A549 (cell line): ENCODE data around the gene KIAA0825. TPM values are rescaled to one million over a fixed set of nuclear protein-coding genes. Genes with fewer than 3 reads are reported as not detected.

ENCODE experiments used
- ATAC-seq, 2 experiments: fragments of 200-7000 bp in 1 of 2; fragments of >200 bp in 1 of 2; cut with Nextera tagmentation in 1 of 2; cut with Tn5 transposase in 1 of 2; 3 replicates each; pipeline versions ENCODE4 v1.8.0 to v1.9.1; 2018 to 2020; ENCODE audit warnings: mild to moderate bottlenecking in 1 of 2, moderate library complexity in 1 of 2
- CTCF ChIA-PET: fragments of 300-600 bp; sonication (Branson Sonifier 250); formaldehyde crosslinking; extraction: SDS; loops from one replicate; lab custom pipeline; 2021; ENCODE audit warnings: antibody characterized with exemption, inconsistent platforms; lab: Yijun Ruan, JAX
- POLR2A ChIA-PET: fragments of 350-600 bp; formaldehyde crosslinking; extraction: SDS; loops from one replicate; lab custom pipeline; 2021; ENCODE audit warnings: antibody characterized with exemption, inconsistent platforms; lab: Yijun Ruan, JAX
- DNase-seq, 2 experiments: peaks; one replicate each; pipeline versions ENCODE4 v3.0.0 to v3.0.0-alpha.2; 2011 to 2016; ENCODE audit warnings: low read depth in 1 of 2, low spot score in 1 of 2
- FAIRE-seq: peaks from 2 replicates; lab custom pipeline; 2011; peaks lifted over from hg19 to GRCh38; lab: Jason Lieb, UNC
- H3K27ac ChIP-seq, 2 experiments: fragments of >200 bp; sonication (Bioruptor Twin); formaldehyde crosslinking; 3 replicates each; pipeline ENCODE4 v1.5.1; 2016 to 2017
- H3K4me1 ChIP-seq: fragments of >200 bp; sonication (Bioruptor Twin); formaldehyde crosslinking; 3 replicates; pipeline ENCODE4 v1.6.1; 2016
- H3K4me2 ChIP-seq: fragments of >200 bp; sonication (Bioruptor Twin); formaldehyde crosslinking; 3 replicates; pipeline ENCODE4 v1.6.1; 2016
- H3K4me3 ChIP-seq: fragments of >200 bp; sonication (Bioruptor Twin); formaldehyde crosslinking; 3 replicates; pipeline ENCODE4 v1.5.1; 2016
- H3K9me3 ChIP-seq: fragments of >200 bp; sonication (Bioruptor Twin); formaldehyde crosslinking; 3 replicates; pipeline ENCODE4 v1.6.1; 2016
- BHLHE40 ChIP-seq: IDR thresholded peaks from 2 replicates; pipeline ENCODE4 v1.6.1; 2012; ENCODE audit warnings: low read depth, low read length, inconsistent platforms
- CBX8 ChIP-seq: fragments of 200-600 bp; sonication (generic); IDR thresholded peaks from 2 replicates; pipeline ENCODE4 v1.6.1; 2016
- CEBPB ChIP-seq, 2 experiments: fragments of >200 bp in 1 of 2; sonication (Bioruptor Twin) in 1 of 2; formaldehyde crosslinking in 1 of 2; IDR thresholded peaks; 2 replicates each; pipeline ENCODE4 v1.6.1; 2012 to 2016
- CTCF ChIP-seq: fragments of >200 bp; sonication (Bioruptor Twin); formaldehyde crosslinking; IDR thresholded peaks from 3 replicates; pipeline ENCODE4 v1.5.1; 2016
- E2F6 ChIP-seq: IDR thresholded peaks from 2 replicates; pipeline ENCODE4 v1.6.1; 2012; ENCODE audit warnings: low read depth, borderline replicate concordance
- EP300 ChIP-seq, 2 experiments: fragments of >200 bp; sonication (Bioruptor Twin); formaldehyde crosslinking; IDR thresholded peaks; 2 replicates in 1 of 2; 3 replicates in 1 of 2; pipeline ENCODE4 v1.6.1; 2016 to 2017
- FOSB ChIP-seq: fragments of 250-450 bp; sonication (Bioruptor Pico); IDR thresholded peaks from 2 replicates; pipeline ENCODE4 v1.5.0; 2020; ENCODE audit warnings: mild to moderate bottlenecking, moderate library complexity
- FOSL2 ChIP-seq, 2 experiments: fragments of 450-650 bp in 1 of 2; fragments of >200 bp in 1 of 2; sonication (Bioruptor Twin) in 1 of 2; formaldehyde crosslinking; IDR thresholded peaks; 2 replicates each; pipeline versions ENCODE4 v1.5.0 to v1.6.1; 2016 to 2020; ENCODE audit warnings: mild to moderate bottlenecking in 1 of 2, moderate library complexity in 1 of 2
- HEYL ChIP-seq: fragments of 250-450 bp; sonication (Bioruptor Pico); IDR thresholded peaks from 2 replicates; pipeline ENCODE4 v1.8.0; 2021; ENCODE audit warnings: mild to moderate bottlenecking, moderate library complexity
- HMGXB4 ChIP-seq: fragments of 250-450 bp; sonication (Bioruptor Pico); IDR thresholded peaks from 2 replicates; pipeline ENCODE4 v1.5.0; 2021; ENCODE audit warnings: mild to moderate bottlenecking, moderate library complexity, borderline replicate concordance
- JUNB ChIP-seq: fragments of >200 bp; sonication (Bioruptor Twin); formaldehyde crosslinking; IDR thresholded peaks from 2 replicates; pipeline ENCODE4 v1.6.1; 2016
- KDM5A ChIP-seq: fragments of 200-600 bp; sonication (generic); IDR thresholded peaks from 2 replicates; pipeline ENCODE4 v1.6.1; 2016; ENCODE audit warnings: antibody characterized with exemption, mild to moderate bottlenecking
- MAX ChIP-seq: IDR thresholded peaks from 2 replicates; pipeline ENCODE4 v1.6.1; 2012
- MAZ ChIP-seq: fragments of 150-350 bp; IDR thresholded peaks from 2 replicates; pipeline ENCODE4 v1.6.1; 2014; ENCODE audit warnings: antibody characterized with exemption, low read depth, low read length, borderline replicate concordance
- NFE2L2 ChIP-seq: fragments of 150-350 bp; conservative IDR thresholded peaks from 2 replicates; pipeline ENCODE4 v1.6.1; 2014; ENCODE audit warnings: low read length
- NR3C1 ChIP-seq: fragments of >200 bp; sonication (Bioruptor Twin); formaldehyde crosslinking; IDR thresholded peaks from 3 replicates; pipeline ENCODE4 v1.6.1; 2017
- PBX3 ChIP-seq: IDR thresholded peaks from 2 replicates; pipeline ENCODE4 v1.6.1; 2012
- PHF8 ChIP-seq: fragments of 200-600 bp; sonication (generic); IDR thresholded peaks from 2 replicates; pipeline ENCODE4 v1.6.1; 2016; ENCODE audit warnings: low read depth, mild to moderate bottlenecking, antibody characterized with exemption, moderate library complexity, borderline replicate concordance
- POLR2A ChIP-seq: IDR thresholded peaks from 2 replicates; pipeline ENCODE4 v1.6.1; 2012; ENCODE audit warnings: mild to moderate bottlenecking, low read length
- POLR2AphosphoS2 ChIP-seq: conservative IDR thresholded peaks from 2 replicates; pipeline ENCODE4 v1.6.1; 2012; ENCODE audit warnings: low read length, improper control_type of control experiment, inconsistent platforms
- RAD21 ChIP-seq, 2 experiments: fragments of >200 bp in 1 of 2; sonication (Bioruptor Twin) in 1 of 2; formaldehyde crosslinking in 1 of 2; IDR thresholded peaks in 1 of 2; conservative IDR thresholded peaks in 1 of 2; 2 replicates in 1 of 2; 3 replicates in 1 of 2; pipeline ENCODE4 v1.6.1; 2012 to 2018; ENCODE audit warnings: inconsistent platforms in 1 of 2
- RARB ChIP-seq: fragments of 250-450 bp; sonication (Bioruptor Pico); IDR thresholded peaks from 2 replicates; pipeline ENCODE4 v1.8.0; 2021; ENCODE audit warnings: mild to moderate bottlenecking, moderate library complexity
- RCOR1 ChIP-seq: fragments of 150-350 bp; IDR thresholded peaks from 2 replicates; pipeline ENCODE4 v1.6.1; 2014; ENCODE audit warnings: antibody characterized with exemption, low read length, low read depth
- SMC3 ChIP-seq: fragments of >200 bp; sonication (Bioruptor Twin); formaldehyde crosslinking; IDR thresholded peaks from 3 replicates; pipeline ENCODE4 v1.6.1; 2018; ENCODE audit warnings: inconsistent platforms
- SREBF2 ChIP-seq: fragments of 450-650 bp; IDR thresholded peaks from 2 replicates; pipeline ENCODE4 v1.6.1; 2014; ENCODE audit warnings: mild to moderate bottlenecking, moderate library complexity
- TP53 ChIP-seq: fragments of 250-450 bp; sonication (Bioruptor Pico); IDR thresholded peaks from 2 replicates; pipeline ENCODE4 v1.5.0; 2021; ENCODE audit warnings: mild to moderate bottlenecking, moderate library complexity
- USF2 ChIP-seq: fragments of 450-650 bp; IDR thresholded peaks from 2 replicates; pipeline ENCODE4 v1.6.1; 2014; ENCODE audit warnings: antibody characterized with exemption
- ZNF302 ChIP-seq: fragments of 250-450 bp; sonication (Bioruptor Pico); IDR thresholded peaks from 2 replicates; pipeline ENCODE4 v1.9.0; 2021; ENCODE audit warnings: inconsistent platforms, mild to moderate bottlenecking, moderate library complexity
- WGBS: methylation state at CpG from one replicate; pipeline ENCODE4 v1.1.6; 2017; ENCODE audit errors: missing lambda C conversion rate; 5-methylcytosine and 5-hydroxymethylcytosine counted together
- polyA plus RNA-seq, 4 experiments: library from polyadenylated mRNA; depleted of rRNA in 3 of 4; stranded (reverse); fragments of >200 nt; fragmentation: RNase III in 1 of 4; extraction: RNeasy Plus Mini Kit Qiagen cat#74134 plus additional on column Dnase treatment in 1 of 4; gene quantifications; 2 replicates in 3 of 4; 3 replicates in 1 of 4; pipeline ENCODE4 v1.2.3, GENCODE V29; 2011 to 2017

Gene KIAA0825
- polyA plus RNA-seq, 2 of the 4 experiments (the other 2 are of a cell fraction) = 0.57 to 0.80 TPM

- no peak for DNase-seq
- 15% methylated on average over 1 of the region's 1 CpG for WGBS
- FAIRE-seq = no peak
- Histone ChIP-seq H3K27ac (no peak overlapping the region), H3K4me2 (no peak overlapping the region), H3K9me3 (no peaks in the 10 kb centered on the region), H3K4me3 (no peak overlapping the region), H3K4me1 (no peaks in the 10 kb centered on the region)
- no peak for ATAC-seq
- ChIA-PET CTCF (no interaction called here), POLR2A (no interaction called here)
- TF ChIP-seq POLR2A (no peak), CEBPB (IDR thresholded peaks at IDR 0.05) (no peak), TP53 (CRISPR knock-in tag) (no peak), JUNB (no peak), HEYL (no peak), SMC3 (no peak), CTCF (no peak), KDM5A (no peak), FOSB (CRISPR knock-in tag) (no peak), USF2 (no peak), EP300 (IDR thresholded peaks at IDR 0.05) (no peak), PBX3 (no peak), ZNF302 (no peak), NR3C1 (no peak), RAD21 (conservative IDR thresholded peaks at IDR 0.05 in 1 of 2, IDR thresholded peaks at IDR 0.05 in 1 of 2) (no peak), MAX (no peak), RCOR1 (no peak), POLR2AphosphoS2 (no peak), SREBF2 (no peak), FOSL2 (IDR thresholded peaks at IDR 0.05) (no peak), FOSL2 (CRISPR knock-in tag; IDR thresholded peaks at IDR 0.05) (no peak)
Observed at GRCh38 chr5:94361161-94361560, 257.2 kb downstream of the KIAA0825 start.

GRCh38 chr5:94360382-94361130 is 257.8 kb downstream of the KIAA0825 start:
- DNase-seq = no peak
- H3K4me3 ChIP-seq = no peak overlapping the region
- ChIA-PET CTCF (interaction anchor here (1.1 kb wide), 1 partner anchor 18 kb away, joined by 3 read pairs; no protein-coding TSS in a partner anchor), POLR2A (no interaction called here)
- no peaks in the 10 kb centered on the region for H3K9me3 ChIP-seq
- H3K4me1 ChIP-seq = no peaks in the 10 kb centered on the region
- no peak overlapping the region for H3K4me2 ChIP-seq
- no peak overlapping the region for H3K27ac ChIP-seq
- no peak for TF ChIP-seq CBX8
- no peak for TF ChIP-seq E2F6
- no peak for TF ChIP-seq NFE2L2
- TF ChIP-seq TP53 (CRISPR knock-in tag) = no peak
- no peak for TF ChIP-seq BHLHE40
- no peak for TF ChIP-seq HMGXB4 (CRISPR knock-in tag)
- no peak for TF ChIP-seq MAZ
- no peak for TF ChIP-seq PHF8
- no peak for TF ChIP-seq RARB (CRISPR knock-in tag)
- no peak for TF ChIP-seq KDM5A
- TF ChIP-seq FOSL2 (IDR thresholded peaks at IDR 0.05) = no peak
- no peak for TF ChIP-seq FOSL2 (CRISPR knock-in tag; IDR thresholded peaks at IDR 0.05)
- WGBS = 79% methylated on average over 4 of the region's 4 CpGs
- no peak for ATAC-seq
- no peak for FAIRE-seq
